A549 (cell line): ENCODE results near the gene NXPE4. TPM values are rescaled to one million over a fixed set of nuclear protein-coding genes. Genes with fewer than 3 reads are reported as not detected.

Source experiments
- ATAC-seq, 2 experiments: fragments of 200-7000 bp in 1 of 2; fragments of >200 bp in 1 of 2; cut with Nextera tagmentation in 1 of 2; cut with Tn5 transposase in 1 of 2; 3 replicates each; pipeline versions ENCODE4 v1.8.0 to v1.9.1; 2018 to 2020; ENCODE audit warnings: mild to moderate bottlenecking in 1 of 2, moderate library complexity in 1 of 2
- CTCF ChIA-PET: fragments of 300-600 bp; sonication (Branson Sonifier 250); formaldehyde crosslinking; extraction: SDS; loops from one replicate; lab custom pipeline; 2021; ENCODE audit warnings: antibody characterized with exemption, inconsistent platforms; lab: Yijun Ruan, JAX
- POLR2A ChIA-PET: fragments of 350-600 bp; formaldehyde crosslinking; extraction: SDS; loops from one replicate; lab custom pipeline; 2021; ENCODE audit warnings: antibody characterized with exemption, inconsistent platforms; lab: Yijun Ruan, JAX
- DNase-seq, 2 experiments: peaks; one replicate each; pipeline versions ENCODE4 v3.0.0 to v3.0.0-alpha.2; 2011 to 2016; ENCODE audit warnings: low read depth in 1 of 2, low spot score in 1 of 2
- FAIRE-seq: peaks from 2 replicates; lab custom pipeline; 2011; peaks lifted over from hg19 to GRCh38; lab: Jason Lieb, UNC
- H3K27ac ChIP-seq, 2 experiments: fragments of >200 bp; sonication (Bioruptor Twin); formaldehyde crosslinking; 3 replicates each; pipeline ENCODE4 v1.5.1; 2016 to 2017
- H3K4me1 ChIP-seq: fragments of >200 bp; sonication (Bioruptor Twin); formaldehyde crosslinking; 3 replicates; pipeline ENCODE4 v1.6.1; 2016
- H3K4me2 ChIP-seq: fragments of >200 bp; sonication (Bioruptor Twin); formaldehyde crosslinking; 3 replicates; pipeline ENCODE4 v1.6.1; 2016
- H3K4me3 ChIP-seq: fragments of >200 bp; sonication (Bioruptor Twin); formaldehyde crosslinking; 3 replicates; pipeline ENCODE4 v1.5.1; 2016
- H3K9me3 ChIP-seq: fragments of >200 bp; sonication (Bioruptor Twin); formaldehyde crosslinking; 3 replicates; pipeline ENCODE4 v1.6.1; 2016
- BHLHE40 ChIP-seq: IDR thresholded peaks from 2 replicates; pipeline ENCODE4 v1.6.1; 2012; ENCODE audit warnings: low read depth, low read length, inconsistent platforms
- CBX2 ChIP-seq: fragments of 200-600 bp; sonication (generic); IDR thresholded peaks from 2 replicates; pipeline ENCODE4 v1.6.1; 2016; ENCODE audit warnings: low read depth, mild to moderate bottlenecking, borderline replicate concordance
- CEBPB ChIP-seq, 2 experiments: fragments of >200 bp in 1 of 2; sonication (Bioruptor Twin) in 1 of 2; formaldehyde crosslinking in 1 of 2; IDR thresholded peaks; 2 replicates each; pipeline ENCODE4 v1.6.1; 2012 to 2016
- CHD2 ChIP-seq: fragments of 150-350 bp; IDR thresholded peaks from 2 replicates; pipeline ENCODE4 v1.6.1; 2014; ENCODE audit warnings: low read length; ENCODE audit not compliant: partially characterized antibody
- CHD4 ChIP-seq: fragments of 200-600 bp; sonication (generic); IDR thresholded peaks from 2 replicates; pipeline ENCODE4 v1.6.1; 2016; ENCODE audit warnings: antibody characterized with exemption, mild to moderate bottlenecking, borderline replicate concordance
- EHF ChIP-seq: fragments of 250-450 bp; sonication (Bioruptor Pico); IDR thresholded peaks from 2 replicates; pipeline ENCODE4 v1.5.0; 2020; ENCODE audit warnings: mild to moderate bottlenecking
- EP300 ChIP-seq, 2 experiments: fragments of >200 bp; sonication (Bioruptor Twin); formaldehyde crosslinking; IDR thresholded peaks; 2 replicates in 1 of 2; 3 replicates in 1 of 2; pipeline ENCODE4 v1.6.1; 2016 to 2017
- FOSL2 ChIP-seq, 2 experiments: fragments of 450-650 bp in 1 of 2; fragments of >200 bp in 1 of 2; sonication (Bioruptor Twin) in 1 of 2; formaldehyde crosslinking; IDR thresholded peaks; 2 replicates each; pipeline versions ENCODE4 v1.5.0 to v1.6.1; 2016 to 2020; ENCODE audit warnings: mild to moderate bottlenecking in 1 of 2, moderate library complexity in 1 of 2
- JUN ChIP-seq, 2 experiments: fragments of >200 bp; sonication (Bioruptor Twin); formaldehyde crosslinking; IDR thresholded peaks; 2 replicates in 1 of 2; 3 replicates in 1 of 2; pipeline ENCODE4 v1.6.1; 2016 to 2017
- KDM5A ChIP-seq: fragments of 200-600 bp; sonication (generic); IDR thresholded peaks from 2 replicates; pipeline ENCODE4 v1.6.1; 2016; ENCODE audit warnings: antibody characterized with exemption, mild to moderate bottlenecking
- MAFK ChIP-seq: fragments of 450-650 bp; IDR thresholded peaks from 2 replicates; pipeline ENCODE4 v1.6.1; 2014; ENCODE audit not compliant: partially characterized antibody
- MAZ ChIP-seq: fragments of 150-350 bp; IDR thresholded peaks from 2 replicates; pipeline ENCODE4 v1.6.1; 2014; ENCODE audit warnings: antibody characterized with exemption, low read depth, low read length, borderline replicate concordance
- NPAS2 ChIP-seq: fragments of 250-450 bp; sonication (Bioruptor Pico); IDR thresholded peaks from 2 replicates; pipeline ENCODE4 v1.8.0; 2022; ENCODE audit warnings: mild to moderate bottlenecking, moderate library complexity, borderline replicate concordance
- NR3C1 ChIP-seq: fragments of >200 bp; sonication (Bioruptor Twin); formaldehyde crosslinking; IDR thresholded peaks from 3 replicates; pipeline ENCODE4 v1.6.1; 2017
- PHF8 ChIP-seq: fragments of 200-600 bp; sonication (generic); IDR thresholded peaks from 2 replicates; pipeline ENCODE4 v1.6.1; 2016; ENCODE audit warnings: low read depth, mild to moderate bottlenecking, antibody characterized with exemption, moderate library complexity, borderline replicate concordance
- RCOR1 ChIP-seq: fragments of 150-350 bp; IDR thresholded peaks from 2 replicates; pipeline ENCODE4 v1.6.1; 2014; ENCODE audit warnings: antibody characterized with exemption, low read length, low read depth
- RFX5 ChIP-seq: fragments of 450-650 bp; IDR thresholded peaks from 2 replicates; pipeline ENCODE4 v1.7.1; 2014; ENCODE audit warnings: antibody characterized with exemption, mild to moderate bottlenecking, moderate library complexity
- RNF2 ChIP-seq: fragments of 200-600 bp; sonication (generic); IDR thresholded peaks from 2 replicates; pipeline ENCODE4 v1.6.1; 2016; ENCODE audit warnings: low read depth, mild to moderate bottlenecking, antibody characterized with exemption, moderate library complexity, borderline replicate concordance
- SMC3 ChIP-seq: fragments of >200 bp; sonication (Bioruptor Twin); formaldehyde crosslinking; IDR thresholded peaks from 3 replicates; pipeline ENCODE4 v1.6.1; 2018; ENCODE audit warnings: inconsistent platforms
- TFCP2L1 ChIP-seq: fragments of 250-450 bp; sonication (Bioruptor Pico); IDR thresholded peaks from 2 replicates; pipeline ENCODE4 v1.5.0; 2021; ENCODE audit warnings: mild to moderate bottlenecking
- ZNF302 ChIP-seq: fragments of 250-450 bp; sonication (Bioruptor Pico); IDR thresholded peaks from 2 replicates; pipeline ENCODE4 v1.9.0; 2021; ENCODE audit warnings: inconsistent platforms, mild to moderate bottlenecking, moderate library complexity
- ZSCAN20 ChIP-seq: fragments of 250-450 bp; sonication (Bioruptor Pico); IDR thresholded peaks from 2 replicates; pipeline ENCODE4 v1.8.0; 2022; ENCODE audit warnings: mild to moderate bottlenecking, moderate library complexity
- WGBS: methylation state at CpG from one replicate; pipeline ENCODE4 v1.1.6; 2017; ENCODE audit errors: missing lambda C conversion rate; 5-methylcytosine and 5-hydroxymethylcytosine counted together
- polyA plus RNA-seq, 4 experiments: library from polyadenylated mRNA; depleted of rRNA in 3 of 4; stranded (reverse); fragments of >200 nt; fragmentation: RNase III in 1 of 4; extraction: RNeasy Plus Mini Kit Qiagen cat#74134 plus additional on column Dnase treatment in 1 of 4; gene quantifications; 2 replicates in 3 of 4; 3 replicates in 1 of 4; pipeline ENCODE4 v1.2.3, GENCODE V29; 2011 to 2017
- small RNA-seq, 6 experiments: library from RNA; depleted of rRNA; stranded (forward); fragments of <200 nt; gene quantifications; one replicate each; pipeline ENCODE3, GENCODE V24; 2012
- TF ChIP-seq, protein P1 (sequence below): fragments of >200 bp; sonication (Bioruptor Twin); formaldehyde crosslinking; IDR thresholded peaks from 2 replicates; pipeline ENCODE4 v1.6.1; 2016
- TF ChIP-seq, protein P2 (sequence below): fragments of 450-650 bp; IDR thresholded peaks from 2 replicates; pipeline ENCODE4 v1.6.1; 2014; ENCODE audit warnings: antibody characterized with exemption

Gene NXPE4
- polyA plus RNA-seq, 2 of the 4 experiments (the other 2 are of a cell fraction), result not detected

DNA sequence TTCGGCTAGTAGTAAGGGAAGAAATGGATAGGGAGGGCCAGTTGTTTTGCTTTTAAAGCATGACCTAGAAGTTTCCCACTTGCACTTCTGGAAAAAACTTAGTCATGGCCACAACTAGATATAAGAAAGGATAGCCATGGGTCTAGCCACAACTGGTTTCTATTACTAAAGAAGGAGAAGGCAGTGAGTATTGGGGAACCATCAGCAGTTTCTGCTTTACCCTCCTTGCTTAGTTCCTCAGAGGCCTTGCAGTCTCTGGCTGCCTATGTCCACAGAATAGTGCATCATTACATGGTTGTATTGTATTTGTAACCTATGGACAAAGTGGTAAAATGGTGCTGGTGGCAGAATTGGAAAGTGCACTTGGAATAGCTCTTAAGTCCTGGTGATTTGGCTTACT, 71.5 kb downstream of the NXPE4 start:
- Histone ChIP-seq H3K4me2 (no peak overlapping the region), H3K9me3 (peaks cover 4% of the 10 kb centered on the region; the same call in 1 of the 3 replicates), H3K4me3 (no peak overlapping the region), H3K27ac (no peak overlapping the region), H3K4me1 (no peaks in the 10 kb centered on the region)
- FAIRE-seq (no peak), ATAC-seq (no peak), DNase-seq (no peak)
- TF ChIP-seq MAFK, result no peak
- TF ChIP-seq SMC3, result no peak
- no peak for TF ChIP-seq EHF (CRISPR knock-in tag)
- no peak for TF ChIP-seq ZNF302 (CRISPR knock-in tag)
- TF ChIP-seq TFCP2L1 (CRISPR knock-in tag), result no peak
- no peak for TF ChIP-seq RCOR1
- no peak for TF ChIP-seq CHD2
- ChIA-PET CTCF (no interaction called here), POLR2A (no interaction called here)
- 8% methylated on average over 1 of the region's 1 CpG for WGBS

DNA sequence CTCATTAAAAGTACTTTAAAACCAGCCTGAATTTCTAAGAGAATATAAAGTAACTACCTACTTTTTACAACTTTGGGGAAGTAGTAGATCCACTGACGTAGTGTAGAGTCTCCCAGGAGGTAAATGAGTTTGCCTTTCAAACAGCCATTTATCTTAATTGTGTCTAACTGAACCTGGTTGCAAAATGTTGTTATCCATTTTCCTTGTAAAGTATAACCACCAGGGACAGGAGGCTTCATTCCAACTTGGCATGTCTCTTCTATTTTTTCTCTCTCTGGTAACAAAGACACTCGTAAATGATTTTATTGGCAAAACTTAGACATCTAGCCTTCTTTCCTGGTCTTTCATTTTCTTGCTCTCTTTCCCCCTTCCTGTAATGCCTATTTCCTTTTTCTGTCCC, 72.8 kb downstream of the NXPE4 start:
- no peaks in the 10 kb centered on the region for H3K4me1 ChIP-seq
- peaks cover 4% of the 10 kb centered on the region; the same call in 1 of the 3 replicates for H3K9me3 ChIP-seq
- H3K4me3 ChIP-seq, result no peak overlapping the region
- TF ChIP-seq KDM5A (no peak), RFX5 (no peak), FOSL2 (IDR thresholded peaks at IDR 0.05) (no peak), FOSL2 (CRISPR knock-in tag; IDR thresholded peaks at IDR 0.05) (no peak), CEBPB (IDR thresholded peaks at IDR 0.05) (no peak), NR3C1 (no peak), CHD4 (no peak), EP300 (IDR thresholded peaks at IDR 0.05) (no peak), BHLHE40 (no peak), CBX2 (no peak), RCOR1 (no peak), PHF8 (no peak), ZSCAN20 (CRISPR knock-in tag) (no peak), MAZ (no peak), JUN (IDR thresholded peaks at IDR 0.05) (no peak), RNF2 (no peak), NPAS2 (CRISPR knock-in tag) (no peak)
- TF ChIP-seq, protein P1, sequence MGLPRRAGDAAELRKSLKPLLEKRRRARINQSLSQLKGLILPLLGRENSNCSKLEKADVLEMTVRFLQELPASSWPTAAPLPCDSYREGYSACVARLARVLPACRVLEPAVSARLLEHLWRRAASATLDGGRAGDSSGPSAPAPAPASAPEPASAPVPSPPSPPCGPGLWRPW, result no peak
- TF ChIP-seq, protein P2, sequence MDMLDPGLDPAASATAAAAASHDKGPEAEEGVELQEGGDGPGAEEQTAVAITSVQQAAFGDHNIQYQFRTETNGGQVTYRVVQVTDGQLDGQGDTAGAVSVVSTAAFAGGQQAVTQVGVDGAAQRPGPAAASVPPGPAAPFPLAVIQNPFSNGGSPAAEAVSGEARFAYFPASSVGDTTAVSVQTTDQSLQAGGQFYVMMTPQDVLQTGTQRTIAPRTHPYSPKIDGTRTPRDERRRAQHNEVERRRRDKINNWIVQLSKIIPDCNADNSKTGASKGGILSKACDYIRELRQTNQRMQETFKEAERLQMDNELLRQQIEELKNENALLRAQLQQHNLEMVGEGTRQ, result no peak
- ATAC-seq, result no peak
- ChIA-PET POLR2A (no interaction called here), CTCF (no interaction called here)
- H3K27ac ChIP-seq, result no peak overlapping the region
- DNase-seq, result no peak
- no peak for FAIRE-seq
- WGBS, result 26% methylated on average over 2 of the region's 2 CpGs
- no peak overlapping the region for H3K4me2 ChIP-seq

Small RNA genes within 50 kb of the gene (small RNA-seq; reads per million reads assigned to genes)
- gene RF01210, result 0 to 0.29 (median 0) reads per million in 6 experiments

Other genes starting within 250 kb of the NXPE4 start
- 7.7 and 9.3 TPM in 2 replicates for gene C11orf71, start 195.3 kb downstream of the NXPE4 start, polyA plus RNA-seq (2011; rRNA removed)
- 4.4 to 6.2 TPM (median 6.0 TPM) in 3 replicates for gene C11orf71, start 195.3 kb downstream of the NXPE4 start, polyA plus RNA-seq (2017; fragmentation: RNase III; extraction: RNeasy Plus Mini Kit Qiagen cat#74134 plus additional on column Dnase treatment)
- 41.2 and 52.2 TPM in 2 replicates for gene RBM7, start 195.1 kb downstream of the NXPE4 start, polyA plus RNA-seq (2011; rRNA removed)
- 31.6 to 36.2 TPM (median 33.6 TPM) in 3 replicates for gene RBM7, start 195.1 kb downstream of the NXPE4 start, polyA plus RNA-seq (2017; fragmentation: RNase III; extraction: RNeasy Plus Mini Kit Qiagen cat#74134 plus additional on column Dnase treatment)
- gene REXO2, start 156.3 kb downstream of the NXPE4 start, polyA plus RNA-seq (2011; rRNA removed), result 215 and 226 TPM in 2 replicates
- 192 to 218 TPM (median 214 TPM) in 3 replicates for gene REXO2, start 156.3 kb downstream of the NXPE4 start, polyA plus RNA-seq (2017; fragmentation: RNase III; extraction: RNeasy Plus Mini Kit Qiagen cat#74134 plus additional on column Dnase treatment)
- gene NXPE1, start 35.9 kb downstream of the NXPE4 start, polyA plus RNA-seq (2011; rRNA removed), result not detected in 2 replicates
- gene NXPE1, start 35.9 kb downstream of the NXPE4 start, polyA plus RNA-seq (2017; fragmentation: RNase III; extraction: RNeasy Plus Mini Kit Qiagen cat#74134 plus additional on column Dnase treatment), result not detected in 3 replicates
- gene NXPE2, start 82.7 kb upstream of the NXPE4 start, polyA plus RNA-seq (2011; rRNA removed), result 0.04 and 0.09 TPM in 2 replicates
- not detected in 3 replicates for gene NXPE2, start 82.7 kb upstream of the NXPE4 start, polyA plus RNA-seq (2017; fragmentation: RNase III; extraction: RNeasy Plus Mini Kit Qiagen cat#74134 plus additional on column Dnase treatment)